ENCODE measurements around the gene ZNF423.
A peak's percentile ranks its signal among the peaks of the same experiment; 100 is the strongest.

The ZNF423 gene

DNA sequence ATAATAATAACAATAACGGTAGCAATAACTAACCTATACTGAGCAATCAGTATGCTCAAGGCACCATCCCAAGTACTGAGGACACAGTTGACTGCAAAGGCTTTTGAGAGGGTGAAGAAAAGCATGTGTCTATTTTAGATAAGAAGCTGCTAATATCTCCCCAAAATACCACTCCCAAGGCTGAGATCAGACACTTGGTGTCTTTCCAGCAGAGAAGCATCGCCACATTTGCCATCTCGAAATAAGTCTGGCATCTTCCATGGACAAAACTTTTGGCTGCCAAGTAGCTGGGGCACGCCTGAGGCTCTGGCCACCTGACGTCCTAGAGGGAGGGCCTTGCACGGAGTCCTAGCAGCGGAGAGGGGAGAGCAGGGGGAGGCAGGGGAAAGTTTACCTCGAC is 39.0 kb downstream of the ZNF423 start:
- H3K4me2 ChIP-seq = peak overlapping the region; percentile 59
- 0 out of 2 replicates have a peak, but pooled peaks cover 4% of the 10 kb centered on the region for H3K36me3 ChIP-seq
- H3K9me3 ChIP-seq = no peaks in the 10 kb centered on the region
- no peak overlapping the region for H3K4me3 ChIP-seq
- no peaks in the 10 kb centered on the region for H4K20me1 ChIP-seq
- H3K27me3 ChIP-seq = no peaks in the 10 kb centered on the region
- no peak for TF ChIP-seq Cebpa-rat (IDR thresholded peaks at IDR 0.05)
- H3K27ac ChIP-seq = 0 out of 2 replicates have a peak overlapping the region, but pooled peaks have one; percentile 53
- H3K9ac ChIP-seq = no peak overlapping the region
- H3K4me1 ChIP-seq = peaks cover 56% of the 10 kb centered on the region

GRCh38 chr16:49811644-49812334 is 44.1 kb downstream of the ZNF423 start:
- Histone ChIP-seq H3K27ac (peak overlapping the region; percentile 70), H3K9ac (no peak overlapping the region), H4K20me1 (0 out of 2 replicates have a peak, but pooled peaks cover 5% of the 10 kb centered on the region), H3K4me1 (peaks cover 86% of the 10 kb centered on the region), H3K36me3 (0 out of 2 replicates have a peak, but pooled peaks cover 4% of the 10 kb centered on the region), H3K27me3 (no peaks in the 10 kb centered on the region), H3K4me2 (peak overlapping the region; percentile 83), H3K4me3 (no peak overlapping the region), H3K9me3 (no peaks in the 10 kb centered on the region)
- TF ChIP-seq Cebpa-rat (IDR thresholded peaks at IDR 0.05) = no peak

DNA sequence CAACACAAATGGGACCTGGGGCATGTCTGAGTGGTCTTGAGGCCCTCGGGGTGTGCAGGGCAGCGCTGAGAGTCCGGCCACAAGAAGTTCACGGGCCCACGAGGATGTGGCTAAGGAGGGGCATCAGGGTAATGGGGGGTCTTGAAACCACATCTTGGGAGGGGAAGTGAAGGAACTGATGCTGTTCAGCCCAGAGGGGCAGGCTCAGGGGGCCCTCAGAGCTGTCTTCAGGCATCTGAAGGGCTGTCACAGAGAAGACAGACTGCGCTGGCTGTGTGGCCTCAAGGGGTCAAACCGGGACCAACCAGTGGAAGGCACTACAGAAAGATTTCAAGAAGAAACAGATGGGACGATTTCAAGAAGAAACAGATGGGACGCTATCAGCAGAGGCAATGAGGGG is 45.1 kb downstream of the ZNF423 start:
- H3K27ac ChIP-seq = peak overlapping the region; percentile 70
- H3K9me3 ChIP-seq = no peaks in the 10 kb centered on the region
- no peak overlapping the region for H3K4me3 ChIP-seq
- H4K20me1 ChIP-seq = 0 out of 2 replicates have a peak, but pooled peaks cover 5% of the 10 kb centered on the region
- peak overlapping the region; percentile 83 for H3K4me2 ChIP-seq
- H3K9ac ChIP-seq = peak overlapping the region; percentile 54
- H3K36me3 ChIP-seq = 0 out of 2 replicates have a peak, but pooled peaks cover 4% of the 10 kb centered on the region
- peaks cover 94% of the 10 kb centered on the region for H3K4me1 ChIP-seq
- no peak for TF ChIP-seq Cebpa-rat (IDR thresholded peaks at IDR 0.05)
- H3K27me3 ChIP-seq = no peaks in the 10 kb centered on the region

DNA sequence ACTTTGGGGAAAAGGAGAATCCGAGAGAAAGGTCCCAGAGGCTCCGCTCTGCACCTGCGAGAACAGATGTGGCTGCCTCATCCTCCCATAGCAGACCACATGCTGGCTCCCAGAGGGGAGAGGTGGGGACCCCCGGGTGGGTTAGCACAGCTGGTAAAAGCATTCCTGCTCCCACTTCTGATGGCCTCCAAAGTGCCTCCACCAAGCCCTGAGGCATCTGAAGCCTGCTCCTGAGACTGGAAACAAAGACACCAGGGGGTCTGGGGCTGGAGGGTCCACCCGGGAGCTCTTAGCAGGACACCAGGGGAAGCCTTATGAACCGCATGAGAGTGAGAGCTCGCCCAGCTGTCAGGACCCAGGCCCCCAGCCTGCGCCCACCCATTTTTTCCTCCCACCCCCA is 46.4 kb downstream of the ZNF423 start:
- H3K4me1 ChIP-seq = peaks cover 90% of the 10 kb centered on the region
- 0 out of 2 replicates have a peak, but pooled peaks cover 5% of the 10 kb centered on the region for H4K20me1 ChIP-seq
- H3K27me3 ChIP-seq = no peaks in the 10 kb centered on the region
- H3K9me3 ChIP-seq = no peaks in the 10 kb centered on the region
- H3K4me2 ChIP-seq = peak overlapping the region; percentile 83
- peak overlapping the region; percentile 54; the same call in 1 of the 2 replicates for H3K9ac ChIP-seq
- H3K36me3 ChIP-seq = no peaks in the 10 kb centered on the region
- H3K27ac ChIP-seq = peak overlapping the region; percentile 70
- TF ChIP-seq Cebpa-rat (IDR thresholded peaks at IDR 0.05) = no peak
- no peak overlapping the region for H3K4me3 ChIP-seq

DNA sequence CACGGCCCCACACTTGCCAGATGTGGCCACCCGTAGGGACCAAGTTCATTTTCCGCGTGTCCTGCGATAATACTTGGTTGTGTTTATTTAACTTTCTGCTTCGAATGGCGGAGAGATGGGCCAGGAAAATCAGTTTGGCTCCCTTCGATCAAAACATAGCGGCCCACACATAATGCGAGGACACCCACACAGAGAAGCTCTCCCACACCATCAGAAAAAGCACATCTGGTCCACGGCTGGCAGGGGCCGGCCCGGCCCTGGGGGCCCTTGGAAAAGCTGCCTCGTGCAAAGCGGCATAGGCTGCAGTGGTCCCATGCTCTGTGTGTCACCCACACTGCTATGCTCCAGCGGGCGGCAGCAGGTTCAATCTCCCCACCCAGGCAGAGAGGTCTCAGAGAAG is 46.9 kb downstream of the ZNF423 start:
- Histone ChIP-seq H3K4me3 (no peak overlapping the region), H3K4me2 (peak overlapping the region; percentile 83), H3K27ac (peak overlapping the region; percentile 70; the same call in 1 of the 2 replicates), H3K9me3 (no peaks in the 10 kb centered on the region), H3K9ac (0 out of 2 replicates have a peak overlapping the region, but pooled peaks have one; percentile 54), H4K20me1 (0 out of 2 replicates have a peak, but pooled peaks cover 5% of the 10 kb centered on the region), H3K27me3 (no peaks in the 10 kb centered on the region), H3K36me3 (no peaks in the 10 kb centered on the region), H3K4me1 (peaks cover 88% of the 10 kb centered on the region)
- TF ChIP-seq Cebpa-rat (IDR thresholded peaks at IDR 0.05) = no peak

- TF ChIP-seq Cebpa-rat (IDR thresholded peaks at IDR 0.05) = no peak
- H3K4me2 ChIP-seq = peak overlapping the region; percentile 83
- peak overlapping the region; percentile 49; the same call in 1 of the 2 replicates for H3K9ac ChIP-seq
- H3K27me3 ChIP-seq = no peaks in the 10 kb centered on the region
- no peak overlapping the region for H3K4me3 ChIP-seq
- peak overlapping the region; percentile 58 for H3K27ac ChIP-seq
- H3K9me3 ChIP-seq = no peaks in the 10 kb centered on the region
- 0 out of 2 replicates have a peak, but pooled peaks cover 5% of the 10 kb centered on the region for H4K20me1 ChIP-seq
- no peaks in the 10 kb centered on the region for H3K36me3 ChIP-seq
- peaks cover 80% of the 10 kb centered on the region for H3K4me1 ChIP-seq
These were observed 49.5 kb downstream of the ZNF423 start for GRCh38 chr16:49806446-49806845.

DNA sequence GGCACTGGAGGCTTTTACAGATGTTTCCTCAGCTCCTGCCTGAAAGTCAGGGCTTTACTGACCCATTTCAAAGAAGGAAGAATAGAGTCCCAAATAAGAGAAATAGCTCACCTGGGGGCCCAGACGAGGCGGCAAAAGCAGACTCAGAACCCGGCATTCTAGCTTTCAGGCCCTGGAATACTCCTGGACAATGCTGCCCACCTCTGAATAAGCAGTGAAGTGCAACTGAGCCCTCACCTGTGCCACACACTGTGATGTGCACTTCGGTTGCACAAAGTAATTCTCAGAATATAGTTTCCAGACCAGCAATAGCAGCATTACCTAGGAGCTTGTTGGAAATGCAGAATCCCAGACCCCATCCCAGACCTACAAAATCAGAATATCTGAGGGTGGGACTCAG is 54.6 kb downstream of the ZNF423 start:
- Histone ChIP-seq H4K20me1 (no peaks in the 10 kb centered on the region), H3K4me3 (no peak overlapping the region), H3K4me2 (peak overlapping the region; percentile 67; the same call in 1 of the 2 replicates), H3K9me3 (no peaks in the 10 kb centered on the region), H3K27ac (peak overlapping the region; percentile 68), H3K36me3 (no peaks in the 10 kb centered on the region), H3K27me3 (no peaks in the 10 kb centered on the region), H3K4me1 (peaks cover 73% of the 10 kb centered on the region), H3K9ac (no peak overlapping the region)
- no peak for TF ChIP-seq Cebpa-rat (IDR thresholded peaks at IDR 0.05)

GRCh38 chr16:49800876-49801275 is 55.0 kb downstream of the ZNF423 start:
- no peak overlapping the region for H3K4me3 ChIP-seq
- no peaks in the 10 kb centered on the region for H3K27me3 ChIP-seq
- H3K9ac ChIP-seq = peak overlapping the region; percentile 56; the same call in 1 of the 2 replicates
- H3K36me3 ChIP-seq = no peaks in the 10 kb centered on the region
- H3K27ac ChIP-seq = peak overlapping the region; percentile 68
- TF ChIP-seq Cebpa-rat (IDR thresholded peaks at IDR 0.05) = 0 out of 2 replicates have a peak, but pooled peaks have one; percentile 30
- H3K4me2 ChIP-seq = peak overlapping the region; percentile 67
- H3K9me3 ChIP-seq = no peaks in the 10 kb centered on the region
- H3K4me1 ChIP-seq = peaks cover 73% of the 10 kb centered on the region
- no peaks in the 10 kb centered on the region for H4K20me1 ChIP-seq

GRCh38 chr16:49800441-49800840 is 55.5 kb downstream of the ZNF423 start:
- Histone ChIP-seq H3K4me3 (no peak overlapping the region), H3K36me3 (no peaks in the 10 kb centered on the region), H3K27me3 (no peaks in the 10 kb centered on the region), H3K27ac (peak overlapping the region; percentile 68), H3K4me2 (peak overlapping the region; percentile 67), H4K20me1 (no peaks in the 10 kb centered on the region), H3K4me1 (peaks cover 73% of the 10 kb centered on the region), H3K9me3 (no peaks in the 10 kb centered on the region), H3K9ac (peak overlapping the region; percentile 56; the same call in 1 of the 2 replicates)
- TF ChIP-seq Cebpa-rat (IDR thresholded peaks at IDR 0.05) = no peak

DNA sequence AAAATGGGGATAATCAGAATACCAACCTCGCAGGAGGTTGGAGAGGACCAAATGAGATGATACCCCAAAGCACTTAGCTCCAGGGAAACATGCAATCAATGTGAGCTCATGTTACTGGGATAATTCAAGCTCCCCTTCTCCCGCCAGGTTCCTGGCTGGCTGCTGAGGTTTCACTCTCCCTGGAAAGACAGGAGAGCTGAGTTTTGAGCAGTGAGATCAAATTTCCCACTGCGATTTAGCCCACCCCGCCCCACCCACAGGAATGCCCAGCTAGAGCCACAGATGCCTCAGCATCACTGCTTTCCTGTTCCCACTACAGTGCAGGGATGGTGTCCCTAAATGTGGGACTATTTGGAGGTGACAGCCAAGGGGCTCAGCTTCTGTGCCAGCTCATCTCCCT is 56.7 kb downstream of the ZNF423 start:
- Histone ChIP-seq H3K9me3 (no peaks in the 10 kb centered on the region), H3K4me1 (peaks cover 84% of the 10 kb centered on the region), H4K20me1 (no peaks in the 10 kb centered on the region), H3K27me3 (no peaks in the 10 kb centered on the region), H3K36me3 (no peaks in the 10 kb centered on the region), H3K4me3 (no peak overlapping the region), H3K27ac (no peak overlapping the region), H3K4me2 (peak overlapping the region; percentile 67; the same call in 1 of the 2 replicates), H3K9ac (no peak overlapping the region)
- no peak for TF ChIP-seq Cebpa-rat (IDR thresholded peaks at IDR 0.05)

Data from BLaER1 (cell line).